Measurements from ENCODE around the gene SORCS3.

DNA sequence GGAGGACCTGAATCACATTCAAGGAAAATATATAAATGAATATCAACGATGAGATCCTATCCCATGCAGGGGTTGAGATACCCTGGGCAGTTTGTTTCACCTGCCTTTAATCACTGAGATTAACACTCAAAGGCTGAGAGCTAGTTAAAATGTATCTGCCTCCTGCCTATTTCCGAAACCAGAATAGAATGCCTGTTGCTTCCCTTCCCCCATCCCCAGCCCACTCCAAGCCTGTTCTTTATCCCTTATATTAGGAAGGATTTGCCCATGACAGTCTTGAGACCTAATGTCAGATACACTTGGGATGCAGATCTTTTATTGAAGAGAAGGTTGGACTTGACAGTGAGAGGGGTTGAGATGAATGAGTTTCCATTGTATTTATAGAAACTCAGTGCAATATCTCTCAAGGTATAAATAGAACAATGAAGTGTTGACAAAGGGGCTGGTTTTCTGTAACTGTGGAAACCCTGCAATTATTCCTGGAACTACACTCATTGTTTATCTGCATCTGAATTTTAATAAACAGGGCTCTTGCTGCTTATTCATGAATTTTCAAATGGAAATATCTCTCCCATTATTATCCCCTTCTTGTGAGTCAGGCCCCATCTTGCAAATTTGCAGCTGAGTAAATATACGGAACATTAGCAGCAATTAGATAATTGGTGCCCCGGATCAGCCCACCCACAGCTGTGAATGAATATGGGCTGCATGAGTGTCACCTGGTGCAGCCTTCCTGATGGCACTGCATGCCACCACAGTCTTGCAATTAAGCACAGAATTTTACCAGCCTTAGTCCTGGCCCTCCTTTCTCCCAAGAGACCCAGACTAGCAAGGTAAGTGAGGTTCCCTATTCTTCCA is 66.7 kb downstream of the SORCS3 start:
- no peak for TF ChIP-seq EZH2phosphoT487 (IDR thresholded peaks at IDR 0.05; ENCODE audit: insufficient read depth, low read depth)
- TF ChIP-seq EZH2 (IDR thresholded peaks at IDR 0.05; ENCODE audit: insufficient read depth, poor library complexity, severe bottlenecking): no peak
